HepG2 (cell line): ENCODE measurements around the gene FRMD4A. TPM values are rescaled to one million over a fixed set of nuclear protein-coding genes. Genes with fewer than 3 reads are reported as not detected.
A peak's percentile ranks its signal among the peaks of the same experiment; 100 is the strongest.

Source experiments
- ATAC-seq: fragments of 200-7000 bp; cut with Tn5 transposase; 3 replicates; pipeline ENCODE4 v1.9.1; 2020; ENCODE audit warnings: mild to moderate bottlenecking, moderate library complexity
- BruUV-seq: library from RNA; stranded (reverse); fragments of 400-500 nt; replicated peaks from 2 replicates; lab custom pipeline; 2021; lab: Mats Ljungman, UMichigan
- CTCF ChIA-PET: fragments of 300-600 bp; formaldehyde crosslinking; extraction: SDS; loops from one replicate; lab custom pipeline; 2021; ENCODE audit warnings: low total read pairs, inconsistent platforms, low intra/inter-chr PET ratio; lab: Yijun Ruan, JAX
- POLR2A ChIA-PET: fragments of 350-600 bp; sonication (Branson Sonifier 250); formaldehyde crosslinking; loops from one replicate; lab custom pipeline; 2020; ENCODE audit warnings: antibody characterized with exemption, inconsistent platforms; lab: Yijun Ruan, JAX
- DNase-seq: peaks from one replicate; pipeline ENCODE4 v3.0.0-alpha.2; 2015; ENCODE audit warnings: low spot score
- FAIRE-seq: peaks from 3 replicates; lab custom pipeline; 2011; peaks lifted over from hg19 to GRCh38; lab: Jason Lieb, UNC
- H2AFZ ChIP-seq: one replicate; pipeline ENCODE4 v1.6.1; 2011; ENCODE audit warnings: low read length, inconsistent platforms
- H3K27ac ChIP-seq: fragments of 300-600 bp; 3 replicates; pipeline ENCODE4 v1.8.0; 2011; ENCODE audit warnings: mixed run types, mild to moderate bottlenecking, mixed read lengths, low read length, inconsistent platforms; ENCODE audit not compliant: insufficient read depth; ENCODE audit errors: extremely low read length
- H3K27me3 ChIP-seq, 2 experiments: fragments of 200-600 bp in 1 of 2; 2 replicates in 1 of 2; 3 replicates in 1 of 2; pipeline versions ENCODE4 v1.6.0 to v1.8.0; 2011; ENCODE audit warnings: low read length in 2 of 2, mild to moderate bottlenecking in 2 of 2, moderate library complexity in 2 of 2, inconsistent platforms in 1 of 2; ENCODE audit not compliant: insufficient read depth in 2 of 2, control insufficient read depth in 1 of 2
- H3K36me3 ChIP-seq, 2 experiments: fragments of 200-600 bp in 1 of 2; replicated peaks in 1 of 2; 2 replicates in 1 of 2; 3 replicates in 1 of 2; pipeline versions ENCODE4 v1.5.1 to v1.8.0; 2011; ENCODE audit warnings: low read length in 2 of 2, inconsistent platforms in 1 of 2; ENCODE audit not compliant: insufficient read depth in 2 of 2, control insufficient read depth in 1 of 2
- H3K4me1 ChIP-seq: 2 replicates; pipeline ENCODE4 v1.5.1; 2012; ENCODE audit warnings: low read length, inconsistent platforms; ENCODE audit not compliant: insufficient read depth
- H3K4me2 ChIP-seq: 2 replicates; pipeline ENCODE4 v1.6.0; 2011; ENCODE audit warnings: low read depth, low read length, inconsistent platforms
- H3K4me3 ChIP-seq, 3 experiments: fragments of 200-600 bp in 1 of 3; sonication (generic), shearing (Covaris generic) in 1 of 3; replicated peaks in 1 of 3; 2 replicates each; pipeline ENCODE4 v1.5.1; 2011 to 2016; ENCODE audit warnings: low read length in 3 of 3, inconsistent platforms in 2 of 3, low read depth in 2 of 3, mild to moderate bottlenecking in 2 of 3, control low read depth in 1 of 3, mixed read lengths in 1 of 3; ENCODE audit not compliant: insufficient read depth in 1 of 3
- H3K79me2 ChIP-seq: one replicate; pipeline ENCODE4 v1.6.1; 2011; ENCODE audit warnings: low read length, inconsistent platforms; ENCODE audit not compliant: insufficient read depth
- H3K9ac ChIP-seq: 2 replicates; pipeline ENCODE4 v1.6.0; 2011; ENCODE audit warnings: mild to moderate bottlenecking, low read depth, low read length, inconsistent platforms; ENCODE audit not compliant: insufficient read depth
- H3K9me3 ChIP-seq: 2 replicates; pipeline ENCODE4 v1.5.1; 2012; ENCODE audit warnings: mild to moderate bottlenecking, low read length
- H4K20me1 ChIP-seq: 2 replicates; pipeline ENCODE4 v1.6.0; 2011; ENCODE audit warnings: inconsistent platforms, mild to moderate bottlenecking, low read length, moderate library complexity; ENCODE audit not compliant: insufficient read depth
- GRHL1 ChIP-seq: sonication (generic); formaldehyde crosslinking; conservative IDR thresholded peaks from 2 replicates; pipeline ENCODE4 v1.8.0; 2022; ENCODE audit warnings: missing genetic modification reagents
- PRPF4 ChIP-seq: fragments of 200-400 bp; formaldehyde crosslinking; IDR thresholded peaks from 2 replicates; pipeline ENCODE4 v1.6.1; 2016; ENCODE audit warnings: low read length, low read depth; ENCODE audit not compliant: poor library complexity, severe bottlenecking
- REST ChIP-seq, 2 experiments: IDR thresholded peaks; 2 replicates each; pipeline ENCODE4 v1.6.1; 2011 to 2012; ENCODE audit warnings: low read length in 2 of 2, borderline replicate concordance in 1 of 2, low read depth in 1 of 2, mild to moderate bottlenecking in 1 of 2, moderate library complexity in 1 of 2
- UBTF ChIP-seq: sonication (generic); formaldehyde crosslinking; IDR thresholded peaks from 2 replicates; pipeline ENCODE4 v1.4.0; 2020; ENCODE audit warnings: mild to moderate bottlenecking, missing genetic modification reagents
- ZBTB25 ChIP-seq: IDR thresholded peaks from 2 replicates; pipeline ENCODE4 v1.6.1; 2018; ENCODE audit warnings: missing genetic modification reagents
- ZBTB26 ChIP-seq: IDR thresholded peaks from 2 replicates; pipeline ENCODE4 v1.6.1; 2016; ENCODE audit warnings: missing compliant biosample characterization, missing genetic modification reagents, borderline replicate concordance
- ZNF770 ChIP-seq: sonication (generic); formaldehyde crosslinking; IDR thresholded peaks from 2 replicates; pipeline ENCODE4 v1.5.0; 2020; ENCODE audit warnings: mild to moderate bottlenecking, missing genetic modification reagents
- ZNF816 ChIP-seq: sonication (generic); formaldehyde crosslinking; IDR thresholded peaks from 2 replicates; pipeline ENCODE4 v1.8.0; 2022; ENCODE audit warnings: missing genetic modification reagents, mild to moderate bottlenecking, borderline replicate concordance
- WGBS: methylation state at CpG from one replicate; pipeline ENCODE4 v1.1.6; 2017; ENCODE audit warnings: low lambda C conversion rate; 5-methylcytosine and 5-hydroxymethylcytosine counted together
- in situ Hi-C: cut with HindIII; loops from 2 replicates; pipeline ENCODE4 v1.10.0; 2017; ENCODE audit warnings: low pct_unique_long_range_greater_than_20kb; ENCODE audit not compliant: extremely low pct_ligation_motif_present
- intact Hi-C: fragments of 100-400 bp; cut with micrococcal nuclease; formaldehyde crosslinking; loops from one replicate; pipeline ENCODE4 v1.10.0; 2022; ENCODE audit not compliant: unreplicated experiment
- polyA plus RNA-seq, 8 experiments: library from polyadenylated mRNA; depleted of rRNA in 3 of 8; stranded (reverse) in 7 of 8; unstranded in 1 of 8; fragments of >200 nt; fragmentation: Illumina TruSeq in 4 of 8; extraction: Trizol in 4 of 8; gene quantifications; 2 replicates each; pipeline versions ENCODE4 v1.2.1 to v1.2.3, GENCODE V29; 2011 to 2016; ENCODE audit warnings: low read depth in 4 of 8, missing spikeins in 1 of 8, mixed read lengths in 1 of 8; ENCODE audit not compliant: insufficient read depth in 1 of 8
- total RNA-seq, 5 experiments: library from RNA; depleted of rRNA; stranded (reverse); fragments of >200 nt; fragmentation: Illumina TruSeq; extraction: Trizol; gene quantifications; 2 replicates each; pipeline ENCODE4 v1.2.3, GENCODE V29; 2016; ENCODE audit warnings: low read depth in 1 of 5

Gene FRMD4A
- total and polyA plus RNA-seq, 2 of the 13 experiments (the other 11 are each of a cell fraction or from before 2014, with no cell fraction given) = 0.09 to 0.26 TPM

- BruUV-seq = no TSS peak
- H3K27ac ChIP-seq = no peak overlapping the region
- H3K4me3 ChIP-seq = peak overlapping the region; percentile 51 to 68 (median 52)
These were observed 623.4 kb downstream of the FRMD4A start for GRCh38 chr10:13707156-13707881.

More at GRCh38 chr10:13707156-13707881, 623.4 kb downstream of the FRMD4A start:
- 6% methylated on average over 20 of the region's 26 CpGs for WGBS
- peaks cover 30% of the 10 kb centered on the region for H3K4me1 ChIP-seq
- peak; percentile 84 for TF ChIP-seq UBTF (CRISPR knock-in tag)
- peak; percentile 57 for TF ChIP-seq ZNF770 (CRISPR knock-in tag)
- TF ChIP-seq ZNF816 (CRISPR knock-in tag) = no peak
- TF ChIP-seq ZBTB25 (CRISPR knock-in tag) = no peak
- no peak for TF ChIP-seq PRPF4
- TF ChIP-seq REST (IDR thresholded peaks at IDR 0.05; ENCODE audit: borderline replicate concordance in 1 of 2, low read depth in 1 of 2, low read length in 2 of 2) = peak in 1 of 2 experiments; percentile 58; a peak in 1 of 4 replicates
- 0 out of 2 replicates have a peak, but pooled peaks have one; percentile 20 for TF ChIP-seq ZBTB26 (CRISPR knock-in tag)
- no peak for TF ChIP-seq GRHL1 (CRISPR knock-in tag)
- TF ChIP-seq, all 625 proteins: peak for 4
- Histone ChIP-seq H3K4me2 (peak overlapping the region; percentile 75), H3K36me3 (no peaks in the 10 kb centered on the region), H3K9me3 (no peaks in the 10 kb centered on the region), H3K27me3 (peaks cover 0 to 37% of the 10 kb centered on the region in 2 experiments; a peak in 4 of 5 replicates), H2AFZ (peak overlapping the region; percentile 68), H3K79me2 (no peaks in the 10 kb centered on the region), H4K20me1 (no peaks in the 10 kb centered on the region), H3K9ac (peak overlapping the region; percentile 41; the same call in 1 of the 2 replicates)
- FAIRE-seq (no peak), DNase-seq (peak; percentile 11), ATAC-seq (peak; percentile 87)
- in situ Hi-C loops = no loop called here
- POLR2A ChIA-PET = no interaction called here
- intact Hi-C loops = loop anchor here (5.0 kb wide), 1 partner anchor 60 kb away; no protein-coding TSS in a partner anchor
- CTCF ChIA-PET = no interaction called here
